GM12878 (cell line): ENCODE data around the gene FOXK1. TPM values are rescaled to one million over a fixed set of nuclear protein-coding genes. Genes with fewer than 3 reads are reported as not detected.

Experiments used
- EED ChIP-seq: sonication (generic); IDR thresholded peaks from 2 replicates; pipeline ENCODE4 v1.6.1; 2016; ENCODE audit warnings: antibody characterized with exemption, low read depth
- EP300 ChIP-seq, 2 experiments: fragments of 150-350 bp in 1 of 2; IDR thresholded peaks; 2 replicates each; pipeline ENCODE4 v1.6.1; 2011 to 2012; ENCODE audit warnings: low read depth in 2 of 2, low read length in 2 of 2, borderline replicate concordance in 1 of 2, improper control_type of control experiment in 1 of 2, inconsistent platforms in 1 of 2; ENCODE audit not compliant: control insufficient read depth in 1 of 2
- FOXM1 ChIP-seq: IDR thresholded peaks from 2 replicates; pipeline ENCODE4 v1.6.1; 2012; ENCODE audit warnings: low read depth, mild to moderate bottlenecking, inconsistent platforms, low read length, moderate library complexity
- GABPA ChIP-seq: IDR thresholded peaks from 2 replicates; pipeline ENCODE4 v1.6.1; 2014; ENCODE audit warnings: antibody characterized with exemption, low read depth, mild to moderate bottlenecking, inconsistent platforms
- LARP7 ChIP-seq: fragments of 450-650 bp; IDR thresholded peaks from 2 replicates; pipeline ENCODE4 v1.6.1; 2017; ENCODE audit warnings: mild to moderate bottlenecking
- MEF2A ChIP-seq: IDR thresholded peaks from 2 replicates; pipeline ENCODE4 v1.6.1; 2011; ENCODE audit warnings: low read depth, mild to moderate bottlenecking, low read length, moderate library complexity; ENCODE audit not compliant: insufficient read depth
- MTA3 ChIP-seq: IDR thresholded peaks from 2 replicates; pipeline ENCODE4 v1.6.1; 2012; ENCODE audit warnings: low read length, inconsistent platforms, borderline replicate concordance
- NBN ChIP-seq: fragments of 450-650 bp; IDR thresholded peaks from 2 replicates; pipeline ENCODE4 v1.6.1; 2016
- NFXL1 ChIP-seq: fragments of 450-650 bp; IDR thresholded peaks from 2 replicates; pipeline ENCODE4 v1.6.1; 2017; ENCODE audit warnings: antibody characterized with exemption, mild to moderate bottlenecking, borderline replicate concordance
- NFYA ChIP-seq: IDR thresholded peaks from 2 replicates; pipeline ENCODE4 v1.6.1; 2011; ENCODE audit warnings: low read depth, mild to moderate bottlenecking, low read length, improper control_type of control experiment, borderline replicate concordance
- NR2F1 ChIP-seq: fragments of 450-650 bp; conservative IDR thresholded peaks from 2 replicates; pipeline ENCODE4 v1.6.1; 2017; ENCODE audit warnings: mild to moderate bottlenecking
- POLR2A ChIP-seq: IDR thresholded peaks from 2 replicates; pipeline ENCODE4 v1.6.1; 2011; ENCODE audit warnings: low read depth, mild to moderate bottlenecking, low read length
- SIX5 ChIP-seq: IDR thresholded peaks from 2 replicates; pipeline ENCODE4 v1.6.1; 2011; ENCODE audit warnings: mild to moderate bottlenecking, low read depth, low read length, moderate library complexity; ENCODE audit not compliant: severe bottlenecking
- SP1 ChIP-seq: IDR thresholded peaks from one replicate; pipeline ENCODE4 v1.6.1; 2011; ENCODE audit warnings: low read depth, low read length
- SREBF2 ChIP-seq: IDR thresholded peaks from 2 replicates; pipeline ENCODE4 v1.6.1; 2012; ENCODE audit warnings: mild to moderate bottlenecking, low read length
- STAT1 ChIP-seq: fragments of 450-650 bp; conservative IDR thresholded peaks from 2 replicates; pipeline ENCODE4 v1.6.1; 2014; ENCODE audit warnings: antibody characterized with exemption, mild to moderate bottlenecking
- YY1 ChIP-seq: IDR thresholded peaks from 2 replicates; pipeline ENCODE4 v1.6.1; 2011; ENCODE audit warnings: low read depth, mild to moderate bottlenecking, low read length
- ZNF24 ChIP-seq: fragments of 450-650 bp; IDR thresholded peaks from 2 replicates; pipeline ENCODE4 v1.6.1; 2017; ENCODE audit warnings: antibody characterized with exemption, mild to moderate bottlenecking
- ZNF622 ChIP-seq: fragments of 450-650 bp; IDR thresholded peaks from 2 replicates; pipeline ENCODE4 v1.6.1; 2017; ENCODE audit warnings: mild to moderate bottlenecking, inconsistent platforms
- polyA plus RNA-seq, 11 experiments: library from polyadenylated mRNA; depleted of rRNA in 4 of 11; unstranded in 6 of 11; stranded (reverse) in 5 of 11; fragments of >200 nt; fragmentation: Nextera tagmentation in 4 of 11; fragmentation: Illumina TruSeq in 1 of 11; extraction: Ambion mirVana in 4 of 11; extraction: Trizol in 1 of 11; gene quantifications; 1 replicate in 1 of 11; 2 replicates in 10 of 11; pipeline versions ENCODE4 v1.2.1 to v1.2.3, GENCODE V29; 2011 to 2016; ENCODE audit warnings: inconsistent platforms in 2 of 11, missing spikeins in 2 of 11, low read depth in 1 of 11
- total RNA-seq, 4 experiments: library from RNA; depleted of rRNA in 3 of 4; stranded (reverse); fragments of >200 nt in 3 of 4; fragmentation: Illumina TruSeq in 1 of 4; extraction: Trizol in 1 of 4; gene quantifications; 2 replicates each; pipeline versions ENCODE4 v1.2.1 to v1.2.3, GENCODE V29; 2013 to 2021
- TF ChIP-seq, protein P1 (sequence below): fragments of 150-350 bp; IDR thresholded peaks from 2 replicates; pipeline ENCODE4 v1.6.1; 2016; ENCODE audit warnings: low read depth, low read length
- TF ChIP-seq, protein P2 (sequence below): IDR thresholded peaks from 2 replicates; pipeline ENCODE4 v1.6.1; 2012; ENCODE audit warnings: low read depth, low read length, improper control_type of control experiment
- TF ChIP-seq, protein P3 (sequence below): fragments of 450-650 bp; IDR thresholded peaks from 2 replicates; pipeline ENCODE4 v1.6.1; 2017; ENCODE audit warnings: mild to moderate bottlenecking
- TF ChIP-seq, protein P4 (sequence below): IDR thresholded peaks from 2 replicates; pipeline ENCODE4 v1.6.1; 2012; ENCODE audit warnings: mild to moderate bottlenecking, low read depth, low read length

FOXK1 gene
- total and polyA plus RNA-seq, 10 of the 15 experiments (the other 5 are each of a cell fraction or from before 2014, with no cell fraction given): 0.24 to 31.8 (median 4.5) TPM

DNA sequence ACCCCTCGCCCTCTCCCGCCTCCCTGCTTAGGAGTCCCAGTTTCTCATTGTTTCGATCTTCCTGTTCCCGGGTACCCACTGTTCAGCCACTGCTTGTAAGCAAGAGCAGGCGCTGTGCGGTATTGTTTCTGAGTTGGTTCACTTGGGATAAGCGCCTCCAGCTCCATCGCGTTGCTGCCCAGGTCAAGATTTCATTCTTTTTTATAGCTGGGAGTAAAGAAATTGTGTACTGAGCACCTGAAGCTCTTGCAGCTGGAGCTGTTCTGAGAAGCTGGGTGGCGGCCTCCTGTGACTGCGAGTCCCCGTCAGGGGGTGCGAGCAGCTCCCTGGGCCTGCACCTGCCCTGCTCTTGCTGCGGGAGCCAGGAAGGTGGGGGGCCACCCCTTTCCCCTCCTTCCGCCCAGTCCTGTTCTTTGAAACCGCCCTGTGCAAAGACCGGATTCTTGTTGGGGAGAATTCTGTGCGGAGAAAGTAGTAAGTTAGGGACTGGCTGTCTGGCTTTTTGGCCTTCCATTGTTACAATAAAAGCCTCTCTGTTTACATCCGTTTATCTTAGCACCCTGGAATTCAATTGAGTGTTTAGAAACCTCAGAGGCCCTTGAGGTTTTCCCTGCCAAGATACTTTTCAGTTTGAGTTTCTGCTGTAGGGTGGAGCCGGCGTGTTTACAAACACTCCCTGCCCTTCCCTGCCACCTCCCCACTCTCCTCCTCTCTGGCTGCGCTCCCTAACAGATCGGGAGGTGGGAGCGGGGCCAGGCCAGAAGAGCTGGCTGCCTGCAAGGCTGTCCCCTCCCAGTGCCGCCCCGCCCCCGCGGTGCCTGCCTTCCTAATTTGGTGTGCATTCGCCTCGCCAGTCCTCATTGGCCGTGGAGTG is 62.5 kb downstream of the FOXK1 start (continued):
- TF ChIP-seq, protein P1, sequence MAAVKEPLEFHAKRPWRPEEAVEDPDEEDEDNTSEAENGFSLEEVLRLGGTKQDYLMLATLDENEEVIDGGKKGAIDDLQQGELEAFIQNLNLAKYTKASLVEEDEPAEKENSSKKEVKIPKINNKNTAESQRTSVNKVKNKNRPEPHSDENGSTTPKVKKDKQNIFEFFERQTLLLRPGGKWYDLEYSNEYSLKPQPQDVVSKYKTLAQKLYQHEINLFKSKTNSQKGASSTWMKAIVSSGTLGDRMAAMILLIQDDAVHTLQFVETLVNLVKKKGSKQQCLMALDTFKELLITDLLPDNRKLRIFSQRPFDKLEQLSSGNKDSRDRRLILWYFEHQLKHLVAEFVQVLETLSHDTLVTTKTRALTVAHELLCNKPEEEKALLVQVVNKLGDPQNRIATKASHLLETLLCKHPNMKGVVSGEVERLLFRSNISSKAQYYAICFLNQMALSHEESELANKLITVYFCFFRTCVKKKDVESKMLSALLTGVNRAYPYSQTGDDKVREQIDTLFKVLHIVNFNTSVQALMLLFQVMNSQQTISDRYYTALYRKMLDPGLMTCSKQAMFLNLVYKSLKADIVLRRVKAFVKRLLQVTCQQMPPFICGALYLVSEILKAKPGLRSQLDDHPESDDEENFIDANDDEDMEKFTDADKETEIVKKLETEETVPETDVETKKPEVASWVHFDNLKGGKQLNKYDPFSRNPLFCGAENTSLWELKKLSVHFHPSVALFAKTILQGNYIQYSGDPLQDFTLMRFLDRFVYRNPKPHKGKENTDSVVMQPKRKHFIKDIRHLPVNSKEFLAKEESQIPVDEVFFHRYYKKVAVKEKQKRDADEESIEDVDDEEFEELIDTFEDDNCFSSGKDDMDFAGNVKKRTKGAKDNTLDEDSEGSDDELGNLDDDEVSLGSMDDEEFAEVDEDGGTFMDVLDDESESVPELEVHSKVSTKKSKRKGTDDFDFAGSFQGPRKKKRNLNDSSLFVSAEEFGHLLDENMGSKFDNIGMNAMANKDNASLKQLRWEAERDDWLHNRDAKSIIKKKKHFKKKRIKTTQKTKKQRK: no peak
- TF ChIP-seq ZNF622 (no peak), MTA3 (no peak), SIX5 (no peak), MEF2A (no peak), ZNF24 (no peak), FOXM1 (0 out of 2 replicates have a peak, but pooled peaks have one; percentile 21), LARP7 (no peak), NBN (peak; percentile 69; the same call in 1 of the 2 replicates), NR2F1 (no peak), NFXL1 (no peak), STAT1 (no peak), YY1 (no peak), NFYA (no peak), POLR2A (peak; percentile 71), EED (peak; percentile 87; the same call in 1 of the 2 replicates), SP1 (peak; percentile 21), GABPA (peak; percentile 39; the same call in 1 of the 2 replicates), SREBF2 (no peak), EP300 (IDR thresholded peaks at IDR 0.05; ENCODE audit: borderline replicate concordance in 1 of 2, control insufficient read depth in 1 of 2, low read depth in 2 of 2, low read length in 2 of 2) (no peak)
- TF ChIP-seq, protein P2, sequence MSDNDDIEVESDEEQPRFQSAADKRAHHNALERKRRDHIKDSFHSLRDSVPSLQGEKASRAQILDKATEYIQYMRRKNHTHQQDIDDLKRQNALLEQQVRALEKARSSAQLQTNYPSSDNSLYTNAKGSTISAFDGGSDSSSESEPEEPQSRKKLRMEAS: no peak
- TF ChIP-seq, protein P3, sequence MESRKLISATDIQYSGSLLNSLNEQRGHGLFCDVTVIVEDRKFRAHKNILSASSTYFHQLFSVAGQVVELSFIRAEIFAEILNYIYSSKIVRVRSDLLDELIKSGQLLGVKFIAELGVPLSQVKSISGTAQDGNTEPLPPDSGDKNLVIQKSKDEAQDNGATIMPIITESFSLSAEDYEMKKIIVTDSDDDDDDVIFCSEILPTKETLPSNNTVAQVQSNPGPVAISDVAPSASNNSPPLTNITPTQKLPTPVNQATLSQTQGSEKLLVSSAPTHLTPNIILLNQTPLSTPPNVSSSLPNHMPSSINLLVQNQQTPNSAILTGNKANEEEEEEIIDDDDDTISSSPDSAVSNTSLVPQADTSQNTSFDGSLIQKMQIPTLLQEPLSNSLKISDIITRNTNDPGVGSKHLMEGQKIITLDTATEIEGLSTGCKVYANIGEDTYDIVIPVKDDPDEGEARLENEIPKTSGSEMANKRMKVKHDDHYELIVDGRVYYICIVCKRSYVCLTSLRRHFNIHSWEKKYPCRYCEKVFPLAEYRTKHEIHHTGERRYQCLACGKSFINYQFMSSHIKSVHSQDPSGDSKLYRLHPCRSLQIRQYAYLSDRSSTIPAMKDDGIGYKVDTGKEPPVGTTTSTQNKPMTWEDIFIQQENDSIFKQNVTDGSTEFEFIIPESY: no peak
- TF ChIP-seq, protein P4, sequence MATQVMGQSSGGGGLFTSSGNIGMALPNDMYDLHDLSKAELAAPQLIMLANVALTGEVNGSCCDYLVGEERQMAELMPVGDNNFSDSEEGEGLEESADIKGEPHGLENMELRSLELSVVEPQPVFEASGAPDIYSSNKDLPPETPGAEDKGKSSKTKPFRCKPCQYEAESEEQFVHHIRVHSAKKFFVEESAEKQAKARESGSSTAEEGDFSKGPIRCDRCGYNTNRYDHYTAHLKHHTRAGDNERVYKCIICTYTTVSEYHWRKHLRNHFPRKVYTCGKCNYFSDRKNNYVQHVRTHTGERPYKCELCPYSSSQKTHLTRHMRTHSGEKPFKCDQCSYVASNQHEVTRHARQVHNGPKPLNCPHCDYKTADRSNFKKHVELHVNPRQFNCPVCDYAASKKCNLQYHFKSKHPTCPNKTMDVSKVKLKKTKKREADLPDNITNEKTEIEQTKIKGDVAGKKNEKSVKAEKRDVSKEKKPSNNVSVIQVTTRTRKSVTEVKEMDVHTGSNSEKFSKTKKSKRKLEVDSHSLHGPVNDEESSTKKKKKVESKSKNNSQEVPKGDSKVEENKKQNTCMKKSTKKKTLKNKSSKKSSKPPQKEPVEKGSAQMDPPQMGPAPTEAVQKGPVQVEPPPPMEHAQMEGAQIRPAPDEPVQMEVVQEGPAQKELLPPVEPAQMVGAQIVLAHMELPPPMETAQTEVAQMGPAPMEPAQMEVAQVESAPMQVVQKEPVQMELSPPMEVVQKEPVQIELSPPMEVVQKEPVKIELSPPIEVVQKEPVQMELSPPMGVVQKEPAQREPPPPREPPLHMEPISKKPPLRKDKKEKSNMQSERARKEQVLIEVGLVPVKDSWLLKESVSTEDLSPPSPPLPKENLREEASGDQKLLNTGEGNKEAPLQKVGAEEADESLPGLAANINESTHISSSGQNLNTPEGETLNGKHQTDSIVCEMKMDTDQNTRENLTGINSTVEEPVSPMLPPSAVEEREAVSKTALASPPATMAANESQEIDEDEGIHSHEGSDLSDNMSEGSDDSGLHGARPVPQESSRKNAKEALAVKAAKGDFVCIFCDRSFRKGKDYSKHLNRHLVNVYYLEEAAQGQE: no peak
